Suprapubic skin (tissue), 4 donors: ENCODE results near the gene GSK3A. TPM values are rescaled to one million over a fixed set of nuclear protein-coding genes. Genes with fewer than 3 reads are reported as not detected.

ENCODE experiments used
- DNase-seq, 2 donors: peaks; one replicate each; pipeline ENCODE4 v3.0.0-alpha.2; 2019; ENCODE audit warnings: low spot score in 2 of 2
- H3K27ac ChIP-seq: fragments of 200-600 bp; sonication (generic); one replicate; pipeline ENCODE4 v1.5.1; 2019
- H3K27me3 ChIP-seq: fragments of 200-600 bp; sonication (generic); one replicate; pipeline ENCODE4 v1.5.1; 2019
- H3K36me3 ChIP-seq: fragments of 200-600 bp; sonication (generic); one replicate; pipeline ENCODE4 v1.5.1; 2019
- H3K4me1 ChIP-seq: fragments of 200-600 bp; sonication (generic); one replicate; pipeline ENCODE4 v1.5.1; 2019
- H3K4me3 ChIP-seq: fragments of 200-600 bp; sonication (generic); one replicate; pipeline ENCODE4 v1.5.1; 2019; ENCODE audit warnings: mild to moderate bottlenecking
- H3K9me3 ChIP-seq: fragments of 200-600 bp; sonication (generic); one replicate; pipeline ENCODE4 v1.5.1; 2019
- EP300 ChIP-seq: sonication (generic); formaldehyde crosslinking; IDR thresholded peaks from one replicate; pipeline ENCODE4 v1.6.1; 2017; ENCODE audit warnings: antibody characterized with exemption
- POLR2A ChIP-seq, 2 donors: fragments of 450-650 bp; IDR thresholded peaks; one replicate each; pipeline ENCODE4 v1.6.1; 2017; ENCODE audit warnings: antibody characterized with exemption in 2 of 2, mild to moderate bottlenecking in 2 of 2, moderate library complexity in 2 of 2
- POLR2AphosphoS5 ChIP-seq, 3 donors: sonication (generic); formaldehyde crosslinking; IDR thresholded peaks; one replicate each; pipeline ENCODE4 v1.6.1; 2017; ENCODE audit warnings: antibody characterized with exemption in 3 of 3
- WGBS: methylation state at CpG from one replicate; pipeline ENCODE4 v1.1.5; 2018; 5-methylcytosine and 5-hydroxymethylcytosine counted together
- total RNA-seq, 4 donors: library from RNA; depleted of rRNA; stranded (reverse); fragments of >200 nt; gene quantifications; one replicate each; pipeline ENCODE4 v1.1.0, GENCODE V29; 2016
- TF ChIP-seq, protein P1 (sequence below), 2 donors: fragments of 200-600 bp in 1 of 2; fragments of 450-650 bp in 1 of 2; sonication (generic) in 1 of 2; IDR thresholded peaks; one replicate each; pipeline ENCODE4 v1.5.1; 2016 to 2019; ENCODE audit warnings: antibody characterized with exemption in 2 of 2, mild to moderate bottlenecking in 1 of 2, moderate library complexity in 1 of 2

The GSK3A gene
- total RNA-seq, 4 donors from 2014 or later, result 24.0 to 37.3 (median 28.3) TPM

GRCh38 chr19:42239544-42240220, 2.7 kb downstream of the GSK3A start:
- TF ChIP-seq, protein P1, sequence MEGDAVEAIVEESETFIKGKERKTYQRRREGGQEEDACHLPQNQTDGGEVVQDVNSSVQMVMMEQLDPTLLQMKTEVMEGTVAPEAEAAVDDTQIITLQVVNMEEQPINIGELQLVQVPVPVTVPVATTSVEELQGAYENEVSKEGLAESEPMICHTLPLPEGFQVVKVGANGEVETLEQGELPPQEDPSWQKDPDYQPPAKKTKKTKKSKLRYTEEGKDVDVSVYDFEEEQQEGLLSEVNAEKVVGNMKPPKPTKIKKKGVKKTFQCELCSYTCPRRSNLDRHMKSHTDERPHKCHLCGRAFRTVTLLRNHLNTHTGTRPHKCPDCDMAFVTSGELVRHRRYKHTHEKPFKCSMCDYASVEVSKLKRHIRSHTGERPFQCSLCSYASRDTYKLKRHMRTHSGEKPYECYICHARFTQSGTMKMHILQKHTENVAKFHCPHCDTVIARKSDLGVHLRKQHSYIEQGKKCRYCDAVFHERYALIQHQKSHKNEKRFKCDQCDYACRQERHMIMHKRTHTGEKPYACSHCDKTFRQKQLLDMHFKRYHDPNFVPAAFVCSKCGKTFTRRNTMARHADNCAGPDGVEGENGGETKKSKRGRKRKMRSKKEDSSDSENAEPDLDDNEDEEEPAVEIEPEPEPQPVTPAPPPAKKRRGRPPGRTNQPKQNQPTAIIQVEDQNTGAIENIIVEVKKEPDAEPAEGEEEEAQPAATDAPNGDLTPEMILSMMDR (IDR thresholded peaks at IDR 0.05), result no peak
- TF ChIP-seq EP300, result no peak
- WGBS, result 90% methylated on average over 10 of the region's 10 CpGs
- H3K27ac ChIP-seq, result no peak overlapping the region

DNA sequence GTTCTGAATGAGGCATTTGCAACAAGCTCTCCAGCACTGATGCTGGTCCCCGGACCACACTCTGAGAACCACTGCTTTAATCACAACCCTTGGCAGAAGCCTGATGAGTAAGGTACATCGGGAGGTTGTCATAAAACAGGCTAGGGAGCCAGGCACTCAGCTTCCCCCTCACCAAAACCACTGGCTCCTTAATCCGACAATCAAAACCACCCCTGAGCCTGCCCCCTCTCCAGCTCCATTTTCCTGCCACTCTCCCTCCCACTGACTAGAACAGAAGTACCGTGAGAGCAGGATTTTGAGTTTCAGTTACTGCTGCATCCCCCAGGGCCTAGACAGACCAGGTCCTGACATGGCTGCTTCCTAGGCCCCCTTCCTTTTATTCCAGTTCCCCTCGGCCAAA, 7.2 kb downstream of the GSK3A start:
- DNase-seq, result no peak
- TF ChIP-seq, protein P1 (IDR thresholded peaks at IDR 0.05), result no peak
- Histone ChIP-seq H3K27me3 (no peaks in the 10 kb centered on the region), H3K9me3 (no peaks in the 10 kb centered on the region), H3K4me3 (no peak overlapping the region), H3K4me1 (peaks cover 5% of the 10 kb centered on the region), H3K27ac (no peak overlapping the region), H3K36me3 (peaks cover 81% of the 10 kb centered on the region)
- 70% methylated on average over 5 of the region's 5 CpGs for WGBS

More at GRCh38 chr19:42239544-42240220, 2.7 kb downstream of the GSK3A start:
- Histone ChIP-seq H3K4me1 (peaks cover 36% of the 10 kb centered on the region), H3K36me3 (peaks cover 36% of the 10 kb centered on the region), H3K4me3 (no peak overlapping the region), H3K9me3 (no peaks in the 10 kb centered on the region), H3K27me3 (no peaks in the 10 kb centered on the region)
- DNase-seq, result no peak

DNA sequence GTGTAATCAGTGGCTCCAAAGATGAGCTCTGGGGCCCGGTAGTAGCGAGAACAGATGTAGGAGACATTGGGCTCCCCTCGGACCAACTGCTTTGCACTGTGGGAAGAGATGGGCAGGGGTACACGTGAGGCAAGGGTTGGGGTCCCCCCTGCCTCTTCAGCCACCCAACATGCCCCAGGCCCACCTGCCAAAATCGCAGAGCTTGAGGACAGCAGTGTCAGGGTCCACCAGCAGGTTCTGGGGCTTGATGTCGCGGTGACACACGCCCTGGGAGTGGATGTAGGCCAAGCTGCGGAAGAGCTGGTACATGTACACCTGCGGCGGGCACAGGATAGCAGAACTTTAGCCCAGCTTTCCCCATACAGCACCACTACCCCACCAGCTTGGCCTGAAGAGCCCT, 8.0 kb downstream of the GSK3A start:
- H3K27ac ChIP-seq, result no peak overlapping the region
- WGBS, result 86% methylated on average over 9 of the region's 11 CpGs
- H3K36me3 ChIP-seq, result peaks cover 85% of the 10 kb centered on the region
- no peak for TF ChIP-seq POLR2A (IDR thresholded peaks at IDR 0.05)
- TF ChIP-seq EP300, result no peak
- TF ChIP-seq, protein P1 (IDR thresholded peaks at IDR 0.05), result no peak
- TF ChIP-seq POLR2AphosphoS5 (IDR thresholded peaks at IDR 0.05), result no peak
- H3K4me1 ChIP-seq, result no peaks in the 10 kb centered on the region
- H3K27me3 ChIP-seq, result no peaks in the 10 kb centered on the region
- no peak for DNase-seq
- H3K4me3 ChIP-seq, result no peak overlapping the region
- H3K9me3 ChIP-seq, result no peaks in the 10 kb centered on the region

DNA sequence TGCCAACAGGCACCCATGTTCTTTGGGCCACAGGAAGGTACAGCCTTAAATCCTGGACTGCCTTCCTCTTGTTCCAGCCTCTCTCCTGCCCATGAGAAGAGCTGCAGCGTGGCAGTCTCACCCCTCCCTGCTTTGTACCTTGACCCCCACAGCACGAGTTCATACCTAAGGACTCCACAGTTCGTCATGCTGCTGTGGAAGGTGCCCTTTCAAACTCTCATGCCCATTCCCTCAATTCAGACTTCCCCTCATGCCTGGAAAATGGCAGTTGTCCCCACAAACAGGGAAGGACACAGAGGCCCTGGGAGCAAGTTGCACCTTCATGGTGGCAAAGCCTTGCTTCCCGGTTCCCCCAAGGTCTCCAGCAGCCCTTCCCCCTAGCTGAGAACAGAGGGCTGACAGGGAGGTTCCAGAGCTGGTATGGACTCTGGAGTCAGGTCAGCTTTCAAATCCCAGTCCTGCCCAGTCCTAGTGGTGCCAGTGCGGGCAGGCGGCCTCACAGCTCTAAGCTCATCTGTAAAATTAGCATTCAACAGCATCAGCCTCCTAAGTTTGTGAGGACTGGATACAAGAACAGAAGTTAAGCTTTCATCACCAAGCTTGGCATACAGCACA, 8.6 kb downstream of the GSK3A start:
- H3K27ac ChIP-seq, result no peak overlapping the region
- H3K9me3 ChIP-seq, result no peaks in the 10 kb centered on the region
- no peak for TF ChIP-seq POLR2A (IDR thresholded peaks at IDR 0.05)
- TF ChIP-seq, protein P1 (IDR thresholded peaks at IDR 0.05), result no peak
- TF ChIP-seq EP300, result no peak
- TF ChIP-seq POLR2AphosphoS5 (IDR thresholded peaks at IDR 0.05), result no peak
- DNase-seq, result no peak
- no peak overlapping the region for H3K4me3 ChIP-seq
- WGBS, result 95% methylated on average over 6 of the region's 6 CpGs
- no peaks in the 10 kb centered on the region for H3K27me3 ChIP-seq
- peaks cover 87% of the 10 kb centered on the region for H3K36me3 ChIP-seq
- H3K4me1 ChIP-seq, result no peaks in the 10 kb centered on the region

- DNase-seq, result no peak
- H3K27me3 ChIP-seq, result no peaks in the 10 kb centered on the region
- 72% methylated on average over 6 of the region's 7 CpGs for WGBS
- H3K4me1 ChIP-seq, result no peaks in the 10 kb centered on the region
- no peak overlapping the region for H3K4me3 ChIP-seq
- no peak overlapping the region for H3K27ac ChIP-seq
- no peaks in the 10 kb centered on the region for H3K9me3 ChIP-seq
- peaks cover 94% of the 10 kb centered on the region for H3K36me3 ChIP-seq
- TF ChIP-seq POLR2AphosphoS5 (IDR thresholded peaks at IDR 0.05) (no peak), EP300 (no peak), POLR2A (IDR thresholded peaks at IDR 0.05) (no peak)
- TF ChIP-seq, protein P1 (IDR thresholded peaks at IDR 0.05), result no peak
These were observed 9.3 kb downstream of the GSK3A start for GRCh38 chr19:42233106-42233505.
